SK-N-MC (cell line): ENCODE results near the gene INIP.

Experiments used
- EZH2 ChIP-seq: fragments of 200-600 bp; sonication (generic); IDR thresholded peaks from one replicate; pipeline ENCODE4 v1.6.1; 2017; ENCODE audit warnings: antibody characterized with exemption
- FOXP2 ChIP-seq: optimal IDR thresholded peaks from 2 replicates; pipeline ENCODE3; 2011; ENCODE audit warnings: mild to moderate bottlenecking, moderate library complexity; ENCODE audit not compliant: insufficient read depth; ENCODE audit errors: extremely low read length, control extremely low read depth
- POLR2AphosphoS5 ChIP-seq: IDR thresholded peaks from 2 replicates; pipeline ENCODE4 v1.6.1; 2012; ENCODE audit warnings: mild to moderate bottlenecking, low read depth, low read length, borderline replicate concordance

DNA sequence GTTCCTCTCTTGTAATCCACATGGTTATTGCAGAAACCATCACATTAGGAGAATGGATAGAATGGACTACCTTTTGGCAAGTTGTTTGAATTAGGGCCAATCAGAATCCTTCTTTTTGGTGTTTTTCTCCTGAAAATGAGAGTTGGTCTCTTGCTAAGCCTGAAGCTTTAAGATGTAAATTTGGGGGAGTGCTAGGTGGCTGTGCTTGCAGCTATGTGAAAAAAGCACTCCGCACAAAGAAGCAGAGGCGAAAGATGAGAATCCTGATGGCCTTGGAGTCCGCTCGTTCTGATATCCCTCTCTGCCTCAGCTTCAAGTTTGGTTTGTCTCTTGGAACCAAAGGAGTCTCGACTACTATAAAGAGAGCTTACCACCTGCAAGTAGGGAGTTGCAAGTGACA lies 63.6 kb downstream of the INIP start:
- TF ChIP-seq EZH2 (no peak), POLR2AphosphoS5 (no peak), FOXP2 (no peak)
